HG03558 (cell line): ENCODE measurements around the gene CST5.
"Not testable (repeated sequence)": the region's sequence is repeated elsewhere in the genome, so short reads cannot be mapped to it uniquely, and the experiment has no call there.

ENCODE experiments used
- ATAC-seq: cut with Tn5 transposase; IDR thresholded peaks from one replicate; pipeline ENCODE4 v1.9.1; 2021; ENCODE audit warnings: moderate number of reproducible peaks; ENCODE audit not compliant: unreplicated experiment; ENCODE audit errors: extremely low read depth

CST5 gene

GRCh38 chr20:23857962-23858595 lies 21.5 kb downstream of the CST5 start:
- no peak for ATAC-seq

GRCh38 chr20:23856736-23857135 lies 22.8 kb downstream of the CST5 start:
- ATAC-seq: no peak

GRCh38 chr20:23856226-23856625 lies 23.3 kb downstream of the CST5 start:
- ATAC-seq: no peak

- no peak for ATAC-seq
Measured at GRCh38 chr20:23841693-23842092, 37.9 kb downstream of the CST5 start.

- no peak for ATAC-seq
Measured at GRCh38 chr20:23835716-23836115, 43.8 kb downstream of the CST5 start.

GRCh38 chr20:23832775-23833513 lies 46.6 kb downstream of the CST5 start:
- no peak for ATAC-seq

GRCh38 chr20:23831961-23832360 lies 47.6 kb downstream of the CST5 start:
- not testable (repeated sequence) for ATAC-seq

- ATAC-seq: no peak
Measured at GRCh38 chr20:23826541-23827021, 53.0 kb downstream of the CST5 start, which contains the start of gene CST2. Gene CST2 (minus strand): TSS chr20:23826729. CDS start chr20:23826660, 69 bp downstream.
